Glomerular visceral epithelial cell (primary cell): ENCODE data around the gene C9.
"Not testable (repeated sequence)": the region's sequence is repeated elsewhere in the genome, so short reads cannot be mapped to it uniquely, and the experiment has no call there.

Source experiments
- DNase-seq: peaks from one replicate; pipeline ENCODE4 v3.0.0-alpha.2; 2016; ENCODE audit errors: extremely low spot score

C9 gene

GRCh38 chr5:39260095-39260494 lies 104.2 kb downstream of the C9 start:
- DNase-seq: no peak

DNA sequence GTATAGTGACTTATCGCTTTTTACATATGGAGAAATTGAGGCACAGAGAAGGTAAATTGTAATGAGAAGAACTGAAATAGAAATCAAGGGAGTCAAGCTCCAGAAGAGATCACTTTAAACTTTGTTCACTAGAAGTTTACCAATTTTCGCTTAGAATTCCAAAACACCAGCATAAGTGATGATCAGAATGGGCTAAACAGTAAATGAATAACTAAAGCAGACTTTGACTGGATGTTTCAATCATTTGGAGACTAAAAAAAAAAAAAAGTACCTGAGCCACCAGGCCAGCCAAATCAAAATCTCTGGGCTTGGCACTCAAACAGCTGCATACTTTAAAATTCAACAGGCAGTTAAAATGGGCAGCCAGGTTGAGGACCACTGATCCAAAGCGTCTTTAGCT lies 106.7 kb downstream of the C9 start:
- no peak for DNase-seq

- peak; percentile 70 for DNase-seq
These were observed 107.6 kb downstream of the C9 start for GRCh38 chr5:39256477-39257235.

- no peak for DNase-seq
These were observed 108.9 kb downstream of the C9 start for GRCh38 chr5:39255406-39255805.

GRCh38 chr5:39254671-39255070 lies 109.6 kb downstream of the C9 start:
- no peak for DNase-seq

DNA sequence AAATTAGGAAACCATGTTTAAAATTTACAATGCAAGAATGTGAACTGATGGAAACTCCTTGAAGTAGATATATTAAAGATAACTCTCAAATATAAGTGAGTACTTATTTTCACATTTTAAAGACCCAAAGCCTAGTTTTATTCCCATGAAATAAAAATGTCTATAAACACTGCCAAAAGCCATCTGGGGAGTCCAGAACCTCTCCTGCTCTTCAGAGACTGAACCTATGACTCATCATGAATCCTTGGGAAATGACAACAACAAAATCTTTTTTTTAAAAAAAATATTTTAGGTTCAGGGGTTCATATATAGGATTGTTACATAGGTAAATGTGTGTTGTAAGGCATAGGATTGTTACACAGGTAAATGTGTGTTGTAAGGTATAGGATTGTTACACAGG lies 111.1 kb downstream of the C9 start:
- DNase-seq: no peak

GRCh38 chr5:39249564-39250274 lies 114.6 kb downstream of the C9 start:
- no peak for DNase-seq

GRCh38 chr5:39249069-39249468 lies 115.2 kb downstream of the C9 start:
- no peak for DNase-seq

GRCh38 chr5:39240750-39241149 lies 123.5 kb downstream of the C9 start:
- no peak for DNase-seq

DNA sequence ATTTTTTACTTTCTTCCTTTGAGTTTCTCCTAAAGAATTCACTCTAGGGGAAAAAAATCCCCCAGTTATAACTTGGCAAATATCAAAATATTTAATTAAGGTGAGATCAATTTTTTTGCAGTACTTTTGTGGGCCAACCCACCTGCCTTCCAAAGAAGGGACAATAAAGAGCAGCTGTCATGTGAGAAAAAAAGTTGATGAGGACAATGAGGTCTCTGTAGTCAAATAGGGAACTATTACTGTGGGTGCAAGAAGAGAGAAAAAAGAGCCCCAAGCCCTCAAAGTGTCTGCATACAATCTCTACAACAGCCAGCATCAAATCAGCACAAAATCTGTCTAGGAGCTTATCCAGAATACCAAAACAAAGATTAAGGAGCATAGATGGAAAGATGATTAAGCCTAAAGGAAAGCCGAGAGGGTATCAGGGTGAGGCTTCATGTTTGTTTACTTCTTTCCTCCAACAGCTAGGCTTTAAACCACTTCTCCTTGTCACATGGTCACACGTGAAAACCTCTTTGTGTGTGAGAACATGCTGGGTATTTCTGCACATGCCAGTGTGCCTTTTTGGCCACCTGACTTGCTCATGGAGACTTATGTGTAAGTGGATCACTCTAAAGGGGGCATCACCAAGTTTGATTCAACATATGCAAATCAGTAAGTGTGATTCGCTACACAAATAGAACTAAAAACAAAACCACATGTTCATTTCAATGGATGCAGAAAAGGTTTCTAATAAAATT lies 125.8 kb downstream of the C9 start:
- DNase-seq: no peak

DNA sequence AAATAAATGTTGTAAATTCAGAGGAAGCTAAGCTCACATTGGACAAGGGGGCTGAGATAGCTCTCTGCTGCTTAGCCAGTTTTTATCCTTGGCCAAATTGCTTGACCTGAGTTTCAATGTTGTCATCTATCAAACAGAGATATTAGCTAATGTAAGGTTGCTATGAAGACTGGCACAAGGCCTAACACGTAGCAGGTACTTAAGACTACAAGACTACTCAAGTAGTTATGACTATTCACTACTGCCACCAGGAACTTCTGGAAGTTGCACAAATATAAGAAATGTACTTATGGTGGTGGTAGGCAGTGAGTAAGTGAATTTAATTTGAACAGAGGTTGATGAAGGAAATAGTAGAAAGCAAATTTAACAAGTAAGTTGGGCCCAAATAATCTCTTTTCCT lies 127.6 kb downstream of the C9 start:
- DNase-seq: no peak

DNA sequence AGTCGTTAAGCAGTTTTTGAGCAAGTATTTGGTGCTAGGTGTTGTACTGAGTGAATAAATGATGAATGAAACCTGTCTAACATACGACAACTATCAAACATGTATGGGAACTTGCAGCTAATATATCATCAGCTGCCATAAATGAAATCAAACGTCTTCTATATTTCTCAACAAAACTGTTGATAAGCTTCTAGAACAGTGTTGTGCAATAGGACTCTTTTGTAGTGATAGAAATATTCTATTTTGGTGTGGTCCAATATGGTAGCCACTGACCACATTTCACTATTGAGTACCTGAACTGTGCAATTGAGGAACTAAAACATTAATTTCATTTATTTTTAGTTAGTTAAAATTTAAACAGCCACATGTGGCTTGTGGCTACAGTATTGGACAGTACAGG lies 128.6 kb downstream of the C9 start:
- DNase-seq: no peak

DNA sequence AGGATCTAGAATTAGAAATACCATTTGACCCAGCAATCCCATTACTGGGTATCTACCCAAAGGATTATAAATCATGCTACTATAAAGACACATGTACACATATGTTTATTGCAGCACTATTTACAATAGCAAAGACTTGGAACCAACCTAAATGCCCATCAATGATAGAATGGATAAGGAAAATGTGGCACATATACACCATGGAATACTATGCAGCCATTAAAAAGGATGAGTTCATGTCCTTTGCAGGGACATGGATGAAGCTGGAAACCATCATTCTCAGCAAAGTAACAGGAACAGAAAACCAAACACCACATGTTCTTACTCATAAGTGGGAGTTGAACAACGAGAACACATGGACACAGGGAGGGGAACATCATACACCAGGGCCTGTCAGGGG lies 129.8 kb downstream of the C9 start:
- not testable (repeated sequence) for DNase-seq
